Measurements from ENCODE around the gene TPRN. TPM values are rescaled to one million over a fixed set of nuclear protein-coding genes. Genes with fewer than 3 reads are reported as not detected.
A peak's percentile ranks its signal among the peaks of the same experiment; 100 is the strongest.

Gene TPRN
- polyA plus RNA-seq, 1 experiment: 2.8 TPM

DNA sequence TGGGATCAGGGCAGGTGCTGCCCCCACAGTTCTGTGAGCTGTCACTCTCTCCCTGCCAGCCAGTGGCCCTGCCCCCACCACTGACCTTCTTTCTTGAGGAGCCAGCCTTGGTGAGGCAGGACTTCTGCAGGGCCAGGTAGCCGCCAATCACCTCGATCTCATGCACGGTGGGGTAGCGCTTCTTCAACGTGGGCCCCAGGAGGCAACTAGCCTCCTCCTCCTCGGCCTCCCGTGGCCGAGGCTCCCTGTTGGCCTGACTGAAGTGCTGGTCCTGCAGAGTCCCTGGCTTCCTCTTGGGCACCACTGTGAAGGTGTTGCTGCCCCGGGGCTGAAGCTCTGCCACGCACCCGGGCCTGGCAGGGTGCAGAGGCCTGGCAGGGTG is 1.6 kb downstream of the TPRN start:
- Histone ChIP-seq H3K9me3 (ENCODE audit: control insufficient read depth, insufficient read depth, low read length) (no peaks in the 10 kb centered on the region; the same call in 1 of the 2 replicates), H3K27me3 (ENCODE audit: control insufficient read depth, insufficient read depth, low read length) (no peaks in the 10 kb centered on the region), H3K27ac (ENCODE audit: low read depth, low read length) (no peak overlapping the region), H3K4me3 (ENCODE audit: low read depth, low read length) (peak overlapping the region; percentile 56)
- TF ChIP-seq, protein P1, sequence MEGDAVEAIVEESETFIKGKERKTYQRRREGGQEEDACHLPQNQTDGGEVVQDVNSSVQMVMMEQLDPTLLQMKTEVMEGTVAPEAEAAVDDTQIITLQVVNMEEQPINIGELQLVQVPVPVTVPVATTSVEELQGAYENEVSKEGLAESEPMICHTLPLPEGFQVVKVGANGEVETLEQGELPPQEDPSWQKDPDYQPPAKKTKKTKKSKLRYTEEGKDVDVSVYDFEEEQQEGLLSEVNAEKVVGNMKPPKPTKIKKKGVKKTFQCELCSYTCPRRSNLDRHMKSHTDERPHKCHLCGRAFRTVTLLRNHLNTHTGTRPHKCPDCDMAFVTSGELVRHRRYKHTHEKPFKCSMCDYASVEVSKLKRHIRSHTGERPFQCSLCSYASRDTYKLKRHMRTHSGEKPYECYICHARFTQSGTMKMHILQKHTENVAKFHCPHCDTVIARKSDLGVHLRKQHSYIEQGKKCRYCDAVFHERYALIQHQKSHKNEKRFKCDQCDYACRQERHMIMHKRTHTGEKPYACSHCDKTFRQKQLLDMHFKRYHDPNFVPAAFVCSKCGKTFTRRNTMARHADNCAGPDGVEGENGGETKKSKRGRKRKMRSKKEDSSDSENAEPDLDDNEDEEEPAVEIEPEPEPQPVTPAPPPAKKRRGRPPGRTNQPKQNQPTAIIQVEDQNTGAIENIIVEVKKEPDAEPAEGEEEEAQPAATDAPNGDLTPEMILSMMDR (IDR thresholded peaks at IDR 0.05; ENCODE audit: low read depth, low read length): no peak
- CTCF ChIA-PET: interaction anchor here (0.8 kb wide), 1 partner anchor 38 kb away, joined by 5 read pairs; no protein-coding TSS in a partner anchor
- no peak for DNase-seq (ENCODE audit: low read depth, low spot score)
- POLR2A ChIA-PET: interaction anchor here (0.6 to 2.4 kb wide), 4 partner anchors 10 to 68 kb away, joined by 3 to 13 read pairs (median 6); partner anchors contain the start of gene TUBB4B

DNA sequence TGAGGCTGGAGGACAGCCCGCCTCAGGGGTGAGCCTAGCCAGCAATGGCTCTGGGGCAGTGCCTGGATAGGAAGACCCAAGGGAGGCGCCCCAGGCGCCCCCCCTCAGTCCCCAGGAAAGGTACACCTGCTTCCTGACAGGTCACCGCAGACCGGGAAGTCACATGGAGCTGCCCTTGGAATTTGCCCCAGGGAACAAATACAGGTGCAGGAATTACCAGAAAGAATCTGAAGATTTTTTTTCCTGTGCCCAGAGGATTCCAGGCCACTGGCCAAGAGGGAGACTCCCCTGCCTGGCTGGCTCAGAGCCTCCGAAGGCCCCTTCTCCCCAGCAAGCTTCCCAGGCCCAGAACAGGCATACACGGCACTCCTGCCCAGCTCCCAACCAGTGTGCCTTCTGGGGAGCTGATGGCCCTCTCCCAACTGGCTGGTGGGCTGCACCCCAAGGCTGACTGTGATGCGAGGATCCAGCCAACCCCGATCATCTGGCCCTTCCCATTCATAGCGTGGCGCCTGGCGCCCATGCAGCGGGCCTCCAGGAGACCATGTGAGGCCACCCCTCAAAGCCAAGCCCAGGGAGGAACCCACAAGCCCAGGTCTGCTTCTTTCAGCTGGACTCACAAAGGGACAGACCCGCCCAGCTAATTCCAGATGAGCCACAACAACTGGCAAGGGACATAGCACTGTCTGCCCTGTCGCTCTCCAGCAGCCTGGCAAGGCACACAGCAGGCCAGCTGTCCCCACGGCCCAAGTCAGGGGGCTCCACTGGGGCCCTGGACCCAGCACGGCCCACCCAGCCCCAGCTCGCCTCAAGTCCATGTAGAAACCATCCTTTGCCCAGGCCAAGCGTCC is 2.3 kb downstream of the TPRN start:
- H3K27me3 ChIP-seq (ENCODE audit: control insufficient read depth, insufficient read depth, low read length): no peaks in the 10 kb centered on the region
- no peak overlapping the region for H3K27ac ChIP-seq (ENCODE audit: low read depth, low read length)
- no peak for DNase-seq (ENCODE audit: low read depth, low spot score)
- ChIA-PET CTCF (interaction anchor here (0.5 to 1.3 kb wide), 2 partner anchors 9 kb away, joined by 3 to 4 read pairs; no protein-coding TSS in a partner anchor), POLR2A (interaction anchor here (1.4 to 2.4 kb wide), 2 partner anchors 9 to 42 kb away, joined by 7 to 13 read pairs; partner anchors contain the start of gene TUBB4B)
- peak overlapping the region; percentile 12; the same call in 1 of the 2 replicates for H3K4me3 ChIP-seq (ENCODE audit: low read depth, low read length)
- no peaks in the 10 kb centered on the region; the same call in 1 of the 2 replicates for H3K9me3 ChIP-seq (ENCODE audit: control insufficient read depth, insufficient read depth, low read length)
- TF ChIP-seq, protein P1 (IDR thresholded peaks at IDR 0.05; ENCODE audit: low read depth, low read length): no peak

DNA sequence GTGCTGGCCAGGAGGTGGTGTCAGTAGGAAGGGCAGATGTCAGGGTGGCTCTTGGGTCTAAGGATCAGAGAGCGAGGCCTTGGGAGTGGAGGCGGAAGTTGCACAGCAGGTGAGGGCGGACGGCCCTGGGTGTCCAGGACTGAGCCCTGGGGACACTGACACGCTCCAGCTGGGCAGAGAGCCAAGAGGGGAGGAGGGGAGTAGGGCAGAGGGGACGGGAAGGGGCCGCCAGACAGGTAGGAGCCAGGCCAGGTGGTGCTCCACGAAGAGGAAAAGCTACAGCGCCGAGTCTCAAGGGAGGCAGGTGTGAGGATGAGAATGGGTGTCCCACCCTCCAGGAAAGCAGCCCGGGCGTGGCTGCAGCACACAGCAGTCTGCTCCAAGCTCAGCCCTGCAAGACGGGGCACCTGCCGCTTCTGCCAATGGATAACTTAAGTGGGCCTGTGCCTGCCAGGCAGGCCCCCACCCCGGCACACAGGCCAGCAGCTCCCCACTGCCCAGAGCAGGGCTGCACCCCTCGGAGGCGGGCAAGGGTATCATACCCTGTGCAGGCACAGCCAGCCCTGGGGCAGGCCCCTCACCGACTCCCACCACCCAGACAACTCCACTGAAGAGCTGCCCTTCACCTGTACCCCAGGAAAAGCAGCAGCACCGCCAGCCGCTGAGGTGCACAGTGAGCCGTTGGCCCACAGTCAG is 4.9 kb downstream of the TPRN start:
- ChIA-PET CTCF (no interaction called here), POLR2A (interaction anchor here (1.0 kb wide), 1 partner anchor 45 kb away, joined by 4 read pairs; the partner anchor contains the start of gene TUBB4B)
- no peaks in the 10 kb centered on the region; the same call in 1 of the 2 replicates for H3K9me3 ChIP-seq (ENCODE audit: control insufficient read depth, insufficient read depth, low read length)
- no peak overlapping the region for H3K4me3 ChIP-seq (ENCODE audit: low read depth, low read length)
- no peaks in the 10 kb centered on the region for H3K27me3 ChIP-seq (ENCODE audit: control insufficient read depth, insufficient read depth, low read length)
- no peak for DNase-seq (ENCODE audit: low read depth, low spot score)
- TF ChIP-seq, protein P1 (IDR thresholded peaks at IDR 0.05; ENCODE audit: low read depth, low read length): no peak
- H3K27ac ChIP-seq (ENCODE audit: low read depth, low read length): no peak overlapping the region

DNA sequence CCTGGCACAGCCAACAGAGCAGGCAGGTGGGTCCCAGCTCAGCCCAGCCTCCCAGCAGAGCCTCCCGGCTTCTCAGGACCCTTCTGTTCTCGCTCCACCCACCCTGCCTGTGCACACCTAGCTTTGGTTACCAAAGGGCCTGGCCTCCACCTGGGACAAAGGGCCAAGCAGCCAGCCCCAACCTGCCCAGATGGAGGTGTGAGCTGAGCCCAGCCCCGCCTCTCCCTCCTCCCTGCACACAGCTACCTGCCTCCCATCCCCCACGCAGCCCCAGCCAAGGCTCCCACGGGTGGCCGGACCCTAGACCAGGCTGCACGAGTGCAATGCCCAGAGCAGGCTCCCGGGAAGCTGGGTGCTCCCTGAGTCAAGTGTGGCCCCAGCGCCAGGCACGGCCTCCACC is 5.6 kb downstream of the TPRN start:
- ChIA-PET POLR2A (interaction anchor here (1.0 kb wide), 1 partner anchor 46 kb away, joined by 4 read pairs; the partner anchor contains the start of gene TUBB4B), CTCF (interaction anchor here (1.5 kb wide), 1 partner anchor 42 kb away, joined by 4 read pairs; no protein-coding TSS in a partner anchor)
- no peaks in the 10 kb centered on the region; the same call in 1 of the 2 replicates for H3K9me3 ChIP-seq (ENCODE audit: control insufficient read depth, insufficient read depth, low read length)
- H3K4me3 ChIP-seq (ENCODE audit: low read depth, low read length): no peak overlapping the region
- no peak for DNase-seq (ENCODE audit: low read depth, low spot score)
- no peaks in the 10 kb centered on the region for H3K27me3 ChIP-seq (ENCODE audit: control insufficient read depth, insufficient read depth, low read length)
- H3K27ac ChIP-seq (ENCODE audit: low read depth, low read length): no peak overlapping the region
- TF ChIP-seq, protein P1 (IDR thresholded peaks at IDR 0.05; ENCODE audit: low read depth, low read length): no peak

Measured in AG04450 (cell line).